ENCODE data around the gene CCSER1.

DNA sequence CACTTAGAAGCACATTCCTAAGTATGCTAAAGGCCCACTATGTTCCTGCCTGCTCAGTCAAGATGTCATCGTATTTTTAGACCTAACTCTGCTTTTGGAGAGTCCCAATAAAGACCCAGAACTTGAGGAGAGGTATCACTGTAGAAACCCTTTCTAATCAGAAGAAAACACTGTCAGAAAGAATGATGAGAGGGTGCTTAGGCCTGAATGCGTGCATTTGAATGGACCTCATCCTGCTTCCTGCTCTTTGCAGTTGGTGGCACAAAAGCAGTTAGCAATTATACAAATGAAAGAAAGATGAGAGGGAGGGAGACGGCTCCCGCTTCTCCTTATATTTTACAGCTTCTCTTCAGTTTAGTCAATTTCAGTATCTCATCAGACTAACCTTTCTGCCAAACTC lies 987.2 kb downstream of the CCSER1 start:
- TF ChIP-seq, protein P1, sequence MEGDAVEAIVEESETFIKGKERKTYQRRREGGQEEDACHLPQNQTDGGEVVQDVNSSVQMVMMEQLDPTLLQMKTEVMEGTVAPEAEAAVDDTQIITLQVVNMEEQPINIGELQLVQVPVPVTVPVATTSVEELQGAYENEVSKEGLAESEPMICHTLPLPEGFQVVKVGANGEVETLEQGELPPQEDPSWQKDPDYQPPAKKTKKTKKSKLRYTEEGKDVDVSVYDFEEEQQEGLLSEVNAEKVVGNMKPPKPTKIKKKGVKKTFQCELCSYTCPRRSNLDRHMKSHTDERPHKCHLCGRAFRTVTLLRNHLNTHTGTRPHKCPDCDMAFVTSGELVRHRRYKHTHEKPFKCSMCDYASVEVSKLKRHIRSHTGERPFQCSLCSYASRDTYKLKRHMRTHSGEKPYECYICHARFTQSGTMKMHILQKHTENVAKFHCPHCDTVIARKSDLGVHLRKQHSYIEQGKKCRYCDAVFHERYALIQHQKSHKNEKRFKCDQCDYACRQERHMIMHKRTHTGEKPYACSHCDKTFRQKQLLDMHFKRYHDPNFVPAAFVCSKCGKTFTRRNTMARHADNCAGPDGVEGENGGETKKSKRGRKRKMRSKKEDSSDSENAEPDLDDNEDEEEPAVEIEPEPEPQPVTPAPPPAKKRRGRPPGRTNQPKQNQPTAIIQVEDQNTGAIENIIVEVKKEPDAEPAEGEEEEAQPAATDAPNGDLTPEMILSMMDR (IDR thresholded peaks at IDR 0.05; ENCODE audit: low read depth, low read length, poor library complexity, severe bottlenecking) = no peak
- TF ChIP-seq EZH2phosphoT487 (IDR thresholded peaks at IDR 0.05; ENCODE audit: borderline replicate concordance, low read length) = no peak
